ENCODE data around the gene SOBP. TPM values are rescaled to one million over a fixed set of nuclear protein-coding genes. Genes with fewer than 3 reads are reported as not detected.

The SOBP gene
- total RNA-seq, 4 donors from 2014 or later, result 2.6 to 21.2 (median 8.7) TPM

DNA sequence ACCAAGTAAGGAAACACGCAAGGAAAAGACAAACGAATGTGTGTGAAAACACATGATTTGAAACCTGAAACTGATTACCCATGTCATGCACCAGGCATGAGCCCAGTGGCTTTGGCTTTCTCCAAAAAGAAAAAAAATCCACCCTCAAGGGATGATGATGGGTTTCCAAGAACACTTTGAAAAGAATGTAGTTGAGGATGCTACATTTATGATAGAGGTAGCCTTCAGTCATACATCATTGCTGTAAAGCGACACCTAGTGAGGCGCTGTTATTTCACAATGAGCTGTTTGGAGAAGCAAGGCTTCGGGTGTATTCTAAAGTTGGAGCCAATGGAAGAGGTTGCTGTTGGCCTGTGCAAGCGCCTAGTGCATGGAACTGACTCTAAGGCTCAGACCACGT lies 209.3 kb downstream of the SOBP start:
- H3K4me1 ChIP-seq, result no peaks in the 10 kb centered on the region
- H3K27ac ChIP-seq, result no peak overlapping the region
- TF ChIP-seq CTCF (IDR thresholded peaks at IDR 0.05) (no peak), POLR2A (IDR thresholded peaks at IDR 0.05) (no peak)
- no peak for DNase-seq
- no peaks in the 10 kb centered on the region for H3K36me3 ChIP-seq
- H3K27me3 ChIP-seq, result no peaks in the 10 kb centered on the region
- intact Hi-C loops (cut with DNase I; ENCODE audit: low total_unique reads), result no loop called here
- no peaks in the 10 kb centered on the region for H3K9me3 ChIP-seq
- no peak overlapping the region for H3K4me3 ChIP-seq

GRCh38 chr6:107699697-107700325 lies 209.9 kb downstream of the SOBP start:
- Histone ChIP-seq H3K9me3 (no peaks in the 10 kb centered on the region), H3K27me3 (no peaks in the 10 kb centered on the region), H3K36me3 (no peaks in the 10 kb centered on the region), H3K4me1 (no peaks in the 10 kb centered on the region), H3K4me3 (no peak overlapping the region), H3K27ac (no peak overlapping the region)
- intact Hi-C loops (cut with DNase I; ENCODE audit: low total_unique reads), result no loop called here
- no peak for TF ChIP-seq CTCF (IDR thresholded peaks at IDR 0.05)
- DNase-seq, result no peak

- no peak for TF ChIP-seq CTCF (IDR thresholded peaks at IDR 0.05)
- TF ChIP-seq POLR2A (IDR thresholded peaks at IDR 0.05), result no peak
- H3K36me3 ChIP-seq, result no peaks in the 10 kb centered on the region
- no peak overlapping the region for H3K4me3 ChIP-seq
- H3K9me3 ChIP-seq, result no peaks in the 10 kb centered on the region
- H3K27me3 ChIP-seq, result no peaks in the 10 kb centered on the region
- H3K27ac ChIP-seq, result no peak overlapping the region
- no peaks in the 10 kb centered on the region for H3K4me1 ChIP-seq
- DNase-seq, result no peak
- intact Hi-C loops (cut with DNase I; ENCODE audit: low total_unique reads), result no loop called here
These were observed 213.7 kb downstream of the SOBP start for GRCh38 chr6:107703606-107704005.

DNA sequence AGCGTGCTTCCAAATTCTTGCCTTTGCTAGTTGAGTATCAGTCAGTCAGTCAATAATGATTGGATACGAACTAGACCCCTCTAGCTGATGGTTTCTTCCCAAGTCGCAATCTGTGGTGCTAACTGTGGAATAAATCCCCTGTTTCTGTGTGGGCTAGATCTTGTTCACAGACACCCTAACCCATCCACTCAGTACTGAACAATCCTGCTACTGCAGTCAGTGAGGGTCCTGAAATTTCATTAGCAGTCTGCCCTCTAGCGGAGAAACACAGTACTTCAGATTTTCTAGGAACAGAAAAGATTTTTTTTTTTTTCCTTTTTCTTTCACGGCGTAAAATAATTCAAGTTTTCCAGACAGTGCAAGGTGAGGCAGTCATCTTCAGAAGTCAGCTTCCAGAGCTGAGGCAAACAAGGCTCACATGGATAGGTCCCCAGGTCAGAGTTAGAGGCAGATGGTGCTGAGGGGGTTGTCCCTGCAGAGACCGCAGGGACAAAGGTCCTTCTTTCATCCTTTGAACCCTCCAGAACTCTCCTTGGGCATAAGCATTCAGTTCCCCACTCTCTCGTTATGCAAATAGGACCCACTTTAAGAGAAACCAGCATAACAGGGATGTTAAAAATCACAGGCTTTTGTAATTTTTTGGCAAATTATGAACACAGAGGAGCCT lies 214.6 kb downstream of the SOBP start:
- intact Hi-C loops (cut with DNase I; ENCODE audit: low total_unique reads), result no loop called here
- H3K4me1 ChIP-seq, result no peaks in the 10 kb centered on the region
- no peaks in the 10 kb centered on the region for H3K9me3 ChIP-seq
- DNase-seq, result peak in 1 of 2 donors; percentile 57
- TF ChIP-seq POLR2A (IDR thresholded peaks at IDR 0.05) (no peak), CTCF (IDR thresholded peaks at IDR 0.05) (peak; percentile 72 to 86 (median 74))
- no peak overlapping the region for H3K4me3 ChIP-seq
- H3K36me3 ChIP-seq, result no peaks in the 10 kb centered on the region
- no peaks in the 10 kb centered on the region for H3K27me3 ChIP-seq
- peak overlapping the region in 1 of 2 donors; percentile 21 for H3K27ac ChIP-seq

DNA sequence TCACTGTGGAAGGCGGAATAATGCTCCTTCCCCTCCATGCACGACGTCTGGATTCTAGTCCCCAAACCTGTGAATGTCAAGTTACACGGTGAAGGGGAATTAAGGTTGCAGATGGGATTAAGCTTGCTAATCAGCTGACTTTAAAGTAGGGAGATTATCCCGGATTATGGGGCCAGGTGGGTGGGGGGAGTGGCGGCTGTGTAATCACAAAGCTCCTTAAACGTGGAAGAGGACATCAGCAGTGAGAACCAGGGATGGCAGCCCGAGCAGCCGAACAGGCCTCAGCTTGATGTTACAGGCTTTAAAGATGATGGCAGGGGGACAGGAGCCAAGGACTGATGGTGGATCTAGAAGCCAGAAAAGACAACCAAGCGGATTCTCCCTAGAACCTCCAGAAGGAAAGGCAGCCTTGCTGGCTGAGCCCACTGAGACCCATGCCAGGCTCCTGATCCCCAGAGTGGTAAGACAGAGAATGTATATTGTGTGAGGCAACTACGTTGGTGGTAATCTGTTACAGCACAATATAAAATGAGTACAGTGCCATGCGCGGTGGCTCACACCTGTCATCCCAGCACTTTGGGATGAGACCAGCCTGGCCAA lies 216.7 kb downstream of the SOBP start:
- DNase-seq, result no peak
- Histone ChIP-seq H3K9me3 (no peaks in the 10 kb centered on the region), H3K4me3 (no peak overlapping the region), H3K4me1 (no peaks in the 10 kb centered on the region), H3K27ac (no peak overlapping the region), H3K36me3 (no peaks in the 10 kb centered on the region), H3K27me3 (no peaks in the 10 kb centered on the region)
- no peak for TF ChIP-seq CTCF (IDR thresholded peaks at IDR 0.05)
- TF ChIP-seq POLR2A (IDR thresholded peaks at IDR 0.05), result no peak
- intact Hi-C loops (cut with DNase I; ENCODE audit: low total_unique reads), result no loop called here
